A549 (cell line): ENCODE data around the gene ZNF138.

Experiments
- POLR2A ChIP-seq: IDR thresholded peaks from 2 replicates; pipeline ENCODE4 v1.6.1; 2012; ENCODE audit warnings: mild to moderate bottlenecking, low read length
- TF ChIP-seq, protein P1 (sequence below): fragments of >200 bp; sonication (Bioruptor Twin); formaldehyde crosslinking; IDR thresholded peaks from 3 replicates; pipeline ENCODE4 v1.5.1; 2016

DNA sequence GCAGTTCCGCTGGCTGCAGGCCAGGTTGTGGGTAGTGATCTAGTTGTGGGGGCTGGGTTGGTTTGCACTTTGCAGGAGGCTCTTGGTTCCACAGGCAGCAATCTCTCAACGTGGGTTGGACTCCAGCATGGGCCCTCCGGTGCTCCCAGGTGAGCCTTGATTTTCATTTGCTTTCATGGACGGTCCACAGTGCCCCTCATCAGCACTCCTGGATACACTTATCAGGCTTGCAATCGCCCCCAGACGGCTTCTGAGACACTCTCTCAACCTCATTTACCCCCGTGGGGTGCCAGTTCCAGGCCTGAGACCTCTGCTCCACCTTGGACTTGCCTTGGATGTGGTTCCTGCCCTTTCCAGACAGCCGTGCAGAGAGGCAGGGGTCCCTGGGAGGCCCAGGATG is 77.5 kb downstream of the ZNF138 start:
- TF ChIP-seq, protein P1, sequence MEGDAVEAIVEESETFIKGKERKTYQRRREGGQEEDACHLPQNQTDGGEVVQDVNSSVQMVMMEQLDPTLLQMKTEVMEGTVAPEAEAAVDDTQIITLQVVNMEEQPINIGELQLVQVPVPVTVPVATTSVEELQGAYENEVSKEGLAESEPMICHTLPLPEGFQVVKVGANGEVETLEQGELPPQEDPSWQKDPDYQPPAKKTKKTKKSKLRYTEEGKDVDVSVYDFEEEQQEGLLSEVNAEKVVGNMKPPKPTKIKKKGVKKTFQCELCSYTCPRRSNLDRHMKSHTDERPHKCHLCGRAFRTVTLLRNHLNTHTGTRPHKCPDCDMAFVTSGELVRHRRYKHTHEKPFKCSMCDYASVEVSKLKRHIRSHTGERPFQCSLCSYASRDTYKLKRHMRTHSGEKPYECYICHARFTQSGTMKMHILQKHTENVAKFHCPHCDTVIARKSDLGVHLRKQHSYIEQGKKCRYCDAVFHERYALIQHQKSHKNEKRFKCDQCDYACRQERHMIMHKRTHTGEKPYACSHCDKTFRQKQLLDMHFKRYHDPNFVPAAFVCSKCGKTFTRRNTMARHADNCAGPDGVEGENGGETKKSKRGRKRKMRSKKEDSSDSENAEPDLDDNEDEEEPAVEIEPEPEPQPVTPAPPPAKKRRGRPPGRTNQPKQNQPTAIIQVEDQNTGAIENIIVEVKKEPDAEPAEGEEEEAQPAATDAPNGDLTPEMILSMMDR: no peak
- TF ChIP-seq POLR2A: no peak
